Pancreas (tissue), 10 donors: Measurements from ENCODE around the gene HDHD5. TPM values are rescaled to one million over a fixed set of nuclear protein-coding genes. Genes with fewer than 3 reads are reported as not detected.

Experiments used
- ATAC-seq, 4 donors: fragments of 200-7000 bp; cut with Tn5 transposase; one replicate each; pipeline versions ENCODE4 v1.8.0 to v1.9.1; 2020; ENCODE audit warnings: mild to moderate bottlenecking in 4 of 4, moderate library complexity in 4 of 4
- DNase-seq, 6 donors: peaks; one replicate each; pipeline ENCODE4 v3.0.0-alpha.2; 2020
- FAIRE-seq: peaks from 2 replicates; lab custom pipeline; 2012; peaks lifted over from hg19 to GRCh38; lab: Jason Lieb, UNC
- H3K27ac ChIP-seq, 4 donors: fragments of 200-600 bp; sonication (generic); 1 replicate in 3 of 4; 2 replicates in 1 of 4; pipeline versions ENCODE4 v1.5.0 to v1.8.0; 2020
- H3K27me3 ChIP-seq, 4 donors: fragments of 200-600 bp; one replicate each; pipeline ENCODE4 v1.8.0; 2021
- H3K36me3 ChIP-seq, 3 donors: fragments of 200-600 bp; sonication (generic) in 1 of 3; one replicate each; pipeline versions ENCODE4 v1.5.0 to v1.8.0; 2020 to 2021
- H3K4me1 ChIP-seq, 3 donors: fragments of 200-600 bp; one replicate each; pipeline ENCODE4 v1.8.0; 2021
- H3K4me3 ChIP-seq, 4 donors: fragments of 200-600 bp; sonication (generic) in 2 of 4; one replicate each; pipeline versions ENCODE4 v1.5.0 to v1.8.0; 2020 to 2021
- H3K9me3 ChIP-seq, 4 donors: fragments of 200-600 bp; one replicate each; pipeline ENCODE4 v1.8.0; 2021
- CTCF ChIP-seq, 4 donors: fragments of 200-600 bp; sonication (generic) in 3 of 4; IDR thresholded peaks; one replicate each; pipeline versions ENCODE4 v1.5.0 to v1.8.0; 2021; ENCODE audit warnings: antibody characterized with exemption in 4 of 4
- WGBS, 2 donors: extraction: QIAGEN DNeasy Blood & Tissue Kit; methylation state at CpG; one replicate each; pipeline ENCODE4 v1.1.7; 2013; 5-methylcytosine and 5-hydroxymethylcytosine counted together
- intact Hi-C, 3 donors: fragments of 100-400 bp; cut with DNase I; formaldehyde crosslinking; loops; one replicate each; pipeline versions ENCODE4 v1.11.1 to v1.14.2; 2022
- polyA plus RNA-seq, 2 donors: library from polyadenylated mRNA; stranded (reverse); fragments of 200-250 nt; gene quantifications; one replicate each; pipeline ENCODE4 v1.2.3, GENCODE V29; 2013
- total RNA-seq, 6 donors: library from RNA; stranded (reverse); fragmentation: NEBNext Ultra II Directional in 4 of 6; extraction: Animal tissue kit (Norgen Biotek cat#: 25700) in 4 of 6; gene quantifications; one replicate each; pipeline versions ENCODE4 v1.2.1 to v1.2.4, GENCODE V29; 2021 to 2023
- donor health status: healthy with polysubstance abuse.
- donor health status: DM: no; HTN: no; CAD: no; lungs with moderate emphysema.
- donor health status: DM: no; HTN: no; CAD: no.
- donor health status: control.
- donor health status: control.
- donor health status: Bipolar disorder and iron deficiency.
- donor health status: DM: yes; HTN: yes; CAD: no.
- donor health status: DM: no; HTN: no; CAD: no.
- donor health status: DM: no; HTN: no; CAD: no.
- donor health status: DM: yes; HTN: yes; CAD: no.

The HDHD5 gene
- total and polyA plus RNA-seq, 8 donors, result 10.5 to 43.6 (median 17.0) TPM

DNA sequence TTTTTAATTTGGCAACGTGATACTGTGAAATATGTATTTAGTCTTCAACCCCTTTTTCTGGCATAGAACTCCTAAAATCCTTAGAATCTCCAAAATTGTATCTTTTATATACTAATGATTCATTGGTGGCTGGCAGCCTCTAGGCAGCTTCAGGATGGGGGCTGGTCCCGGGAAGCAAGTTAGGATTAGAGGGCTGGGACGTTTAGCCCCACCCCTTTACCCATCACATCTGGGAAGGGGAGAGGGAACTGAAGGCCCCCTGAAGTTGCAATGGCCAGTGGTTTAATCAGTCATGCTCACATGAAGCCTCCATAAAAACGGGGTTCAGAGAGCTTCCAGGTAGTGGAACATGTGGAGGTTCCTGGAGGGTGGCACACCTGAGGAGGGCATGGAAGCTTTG is 67.2 kb downstream of the HDHD5 start:
- intact Hi-C loops, result no loop called here
- DNase-seq (no peak), ATAC-seq (no peak), FAIRE-seq (no peak)
- Histone ChIP-seq H3K4me3 (no peak overlapping the region), H3K4me1 (peaks cover 0 to 5% (median 0%) of the 10 kb centered on the region in 3 donors), H3K27ac (no peak overlapping the region), H3K9me3 (no peaks in the 10 kb centered on the region), H3K36me3 (no peaks in the 10 kb centered on the region), H3K27me3 (no peaks in the 10 kb centered on the region)
- no peak for TF ChIP-seq CTCF (IDR thresholded peaks at IDR 0.05)
- WGBS, 2 donors, result 68 to 77% methylated on average over 4 of the region's 4 CpGs

DNA sequence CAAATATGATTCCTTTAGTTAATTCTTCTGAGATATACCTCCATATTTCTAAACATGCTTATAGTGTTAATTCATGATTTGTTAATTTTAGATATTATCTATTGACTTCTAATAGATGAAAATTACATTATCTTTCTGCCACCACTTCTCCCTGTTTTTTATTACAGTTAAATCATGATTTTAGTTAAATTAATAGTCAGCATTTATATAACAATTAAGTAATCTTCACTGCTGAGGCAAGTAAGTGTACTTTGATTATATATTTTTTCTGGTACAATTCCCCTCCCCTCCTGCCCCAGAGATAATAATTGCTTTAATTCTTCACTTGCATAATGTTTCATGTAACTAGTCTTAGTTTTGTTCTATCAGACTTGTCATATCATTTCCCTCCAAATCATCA is 68.5 kb downstream of the HDHD5 start:
- Histone ChIP-seq H3K36me3 (no peaks in the 10 kb centered on the region), H3K27ac (no peak overlapping the region), H3K9me3 (no peaks in the 10 kb centered on the region), H3K4me1 (peaks cover 0 to 5% (median 4%) of the 10 kb centered on the region in 3 donors), H3K27me3 (no peaks in the 10 kb centered on the region), H3K4me3 (no peak overlapping the region)
- DNase-seq (no peak), FAIRE-seq (no peak), ATAC-seq (no peak)
- intact Hi-C loops, result no loop called here
- TF ChIP-seq CTCF (IDR thresholded peaks at IDR 0.05), result no peak

Other genes starting within 250 kb of the HDHD5 start
- gene GAB4, start 151.1 kb downstream of the HDHD5 start, total RNA-seq, result not detected
- gene GAB4, start 151.1 kb downstream of the HDHD5 start, polyA plus RNA-seq, result not detected
- gene IL17RA, start 74.3 kb downstream of the HDHD5 start, total RNA-seq, result 10 to 100 TPM in 2 of 6 donors, 1 to 10 TPM in 4; 6.8 to 17.0 (median 8.5) TPM
- gene IL17RA, start 74.3 kb downstream of the HDHD5 start, polyA plus RNA-seq, result 1 to 10 TPM; 3.8 to 4.0 TPM
- gene TMEM121B, start 37.9 kb downstream of the HDHD5 start, total RNA-seq, result under 1 TPM; 0.43 to 1.00 (median 0.60) TPM
- gene TMEM121B, start 37.9 kb downstream of the HDHD5 start, polyA plus RNA-seq, result under 1 TPM; 0.23 to 0.73 TPM
- gene ADA2, start 60.2 kb upstream of the HDHD5 start, total RNA-seq, result 10 to 100 TPM in 2 of 6 donors, 1 to 10 TPM in 4; 1.5 to 23.8 (median 7.4) TPM
- gene ADA2, start 60.2 kb upstream of the HDHD5 start, polyA plus RNA-seq, result 10 to 100 TPM in 1 of 2 donors, 1 to 10 TPM in 1; 6.9 to 28.1 TPM
- gene CECR2, start 210.2 kb upstream of the HDHD5 start, total RNA-seq, result 1 to 10 TPM; 1.2 to 4.4 (median 3.2) TPM
- gene CECR2, start 210.2 kb upstream of the HDHD5 start, polyA plus RNA-seq, result 1 to 10 TPM in 1 of 2 donors, under 1 TPM in 1; 0.89 to 2.6 TPM